A549 (cell line): Measurements from ENCODE around the gene SLIT3. TPM values are rescaled to one million over a fixed set of nuclear protein-coding genes. Genes with fewer than 3 reads are reported as not detected.

Source experiments
- ATAC-seq, 2 experiments: fragments of 200-7000 bp in 1 of 2; fragments of >200 bp in 1 of 2; cut with Nextera tagmentation in 1 of 2; cut with Tn5 transposase in 1 of 2; 3 replicates each; pipeline versions ENCODE4 v1.8.0 to v1.9.1; 2018 to 2020; ENCODE audit warnings: mild to moderate bottlenecking in 1 of 2, moderate library complexity in 1 of 2
- CTCF ChIA-PET: fragments of 300-600 bp; sonication (Branson Sonifier 250); formaldehyde crosslinking; extraction: SDS; loops from one replicate; lab custom pipeline; 2021; ENCODE audit warnings: antibody characterized with exemption, inconsistent platforms; lab: Yijun Ruan, JAX
- POLR2A ChIA-PET: fragments of 350-600 bp; formaldehyde crosslinking; extraction: SDS; loops from one replicate; lab custom pipeline; 2021; ENCODE audit warnings: antibody characterized with exemption, inconsistent platforms; lab: Yijun Ruan, JAX
- DNase-seq, 2 experiments: peaks; one replicate each; pipeline versions ENCODE4 v3.0.0 to v3.0.0-alpha.2; 2011 to 2016; ENCODE audit warnings: low read depth in 1 of 2, low spot score in 1 of 2
- FAIRE-seq: peaks from 2 replicates; lab custom pipeline; 2011; peaks lifted over from hg19 to GRCh38; lab: Jason Lieb, UNC
- H3K27ac ChIP-seq, 2 experiments: fragments of >200 bp; sonication (Bioruptor Twin); formaldehyde crosslinking; 3 replicates each; pipeline ENCODE4 v1.5.1; 2016 to 2017
- H3K4me1 ChIP-seq: fragments of >200 bp; sonication (Bioruptor Twin); formaldehyde crosslinking; 3 replicates; pipeline ENCODE4 v1.6.1; 2016
- H3K4me2 ChIP-seq: fragments of >200 bp; sonication (Bioruptor Twin); formaldehyde crosslinking; 3 replicates; pipeline ENCODE4 v1.6.1; 2016
- H3K4me3 ChIP-seq: fragments of >200 bp; sonication (Bioruptor Twin); formaldehyde crosslinking; 3 replicates; pipeline ENCODE4 v1.5.1; 2016
- H3K9me3 ChIP-seq: fragments of >200 bp; sonication (Bioruptor Twin); formaldehyde crosslinking; 3 replicates; pipeline ENCODE4 v1.6.1; 2016
- ATOH8 ChIP-seq: fragments of 250-450 bp; sonication (Bioruptor Pico); IDR thresholded peaks from 2 replicates; pipeline ENCODE4 v1.5.0; 2020; ENCODE audit warnings: low read depth, mild to moderate bottlenecking, moderate library complexity
- BCL3 ChIP-seq: fragments of >200 bp; sonication (Bioruptor Twin); formaldehyde crosslinking; IDR thresholded peaks from 3 replicates; pipeline ENCODE4 v1.6.1; 2016
- BHLHE40 ChIP-seq: IDR thresholded peaks from 2 replicates; pipeline ENCODE4 v1.6.1; 2012; ENCODE audit warnings: low read depth, low read length, inconsistent platforms
- CBX8 ChIP-seq: fragments of 200-600 bp; sonication (generic); IDR thresholded peaks from 2 replicates; pipeline ENCODE4 v1.6.1; 2016
- CHD2 ChIP-seq: fragments of 150-350 bp; IDR thresholded peaks from 2 replicates; pipeline ENCODE4 v1.6.1; 2014; ENCODE audit warnings: low read length; ENCODE audit not compliant: partially characterized antibody
- CHD4 ChIP-seq: fragments of 200-600 bp; sonication (generic); IDR thresholded peaks from 2 replicates; pipeline ENCODE4 v1.6.1; 2016; ENCODE audit warnings: antibody characterized with exemption, mild to moderate bottlenecking, borderline replicate concordance
- EHF ChIP-seq: fragments of 250-450 bp; sonication (Bioruptor Pico); IDR thresholded peaks from 2 replicates; pipeline ENCODE4 v1.5.0; 2020; ENCODE audit warnings: mild to moderate bottlenecking
- FOSL2 ChIP-seq, 2 experiments: fragments of 450-650 bp in 1 of 2; fragments of >200 bp in 1 of 2; sonication (Bioruptor Twin) in 1 of 2; formaldehyde crosslinking; IDR thresholded peaks; 2 replicates each; pipeline versions ENCODE4 v1.5.0 to v1.6.1; 2016 to 2020; ENCODE audit warnings: mild to moderate bottlenecking in 1 of 2, moderate library complexity in 1 of 2
- FOXS1 ChIP-seq: fragments of 250-450 bp; sonication (Bioruptor Pico); IDR thresholded peaks from 2 replicates; pipeline ENCODE4 v1.5.0; 2020; ENCODE audit warnings: mild to moderate bottlenecking, moderate library complexity
- HEYL ChIP-seq: fragments of 250-450 bp; sonication (Bioruptor Pico); IDR thresholded peaks from 2 replicates; pipeline ENCODE4 v1.8.0; 2021; ENCODE audit warnings: mild to moderate bottlenecking, moderate library complexity
- HMGXB4 ChIP-seq: fragments of 250-450 bp; sonication (Bioruptor Pico); IDR thresholded peaks from 2 replicates; pipeline ENCODE4 v1.5.0; 2021; ENCODE audit warnings: mild to moderate bottlenecking, moderate library complexity, borderline replicate concordance
- HOXA7 ChIP-seq: fragments of 250-450 bp; sonication (Bioruptor Pico); IDR thresholded peaks from 2 replicates; pipeline ENCODE4 v1.5.0; 2020; ENCODE audit warnings: mild to moderate bottlenecking, moderate library complexity
- JUN ChIP-seq, 2 experiments: fragments of >200 bp; sonication (Bioruptor Twin); formaldehyde crosslinking; IDR thresholded peaks; 2 replicates in 1 of 2; 3 replicates in 1 of 2; pipeline ENCODE4 v1.6.1; 2016 to 2017
- NFE2L2 ChIP-seq: fragments of 150-350 bp; conservative IDR thresholded peaks from 2 replicates; pipeline ENCODE4 v1.6.1; 2014; ENCODE audit warnings: low read length
- NPAS2 ChIP-seq: fragments of 250-450 bp; sonication (Bioruptor Pico); IDR thresholded peaks from 2 replicates; pipeline ENCODE4 v1.8.0; 2022; ENCODE audit warnings: mild to moderate bottlenecking, moderate library complexity, borderline replicate concordance
- PBX3 ChIP-seq: IDR thresholded peaks from 2 replicates; pipeline ENCODE4 v1.6.1; 2012
- RFX5 ChIP-seq: fragments of 450-650 bp; IDR thresholded peaks from 2 replicates; pipeline ENCODE4 v1.7.1; 2014; ENCODE audit warnings: antibody characterized with exemption, mild to moderate bottlenecking, moderate library complexity
- RNF2 ChIP-seq: fragments of 200-600 bp; sonication (generic); IDR thresholded peaks from 2 replicates; pipeline ENCODE4 v1.6.1; 2016; ENCODE audit warnings: low read depth, mild to moderate bottlenecking, antibody characterized with exemption, moderate library complexity, borderline replicate concordance
- TP53 ChIP-seq: fragments of 250-450 bp; sonication (Bioruptor Pico); IDR thresholded peaks from 2 replicates; pipeline ENCODE4 v1.5.0; 2021; ENCODE audit warnings: mild to moderate bottlenecking, moderate library complexity
- ZC3H11A ChIP-seq: fragments of 450-650 bp; IDR thresholded peaks from 2 replicates; pipeline ENCODE4 v1.6.1; 2014; ENCODE audit warnings: antibody characterized with exemption, mild to moderate bottlenecking
- ZNF302 ChIP-seq: fragments of 250-450 bp; sonication (Bioruptor Pico); IDR thresholded peaks from 2 replicates; pipeline ENCODE4 v1.9.0; 2021; ENCODE audit warnings: inconsistent platforms, mild to moderate bottlenecking, moderate library complexity
- ZSCAN20 ChIP-seq: fragments of 250-450 bp; sonication (Bioruptor Pico); IDR thresholded peaks from 2 replicates; pipeline ENCODE4 v1.8.0; 2022; ENCODE audit warnings: mild to moderate bottlenecking, moderate library complexity
- WGBS: methylation state at CpG from one replicate; pipeline ENCODE4 v1.1.6; 2017; ENCODE audit errors: missing lambda C conversion rate; 5-methylcytosine and 5-hydroxymethylcytosine counted together
- polyA plus RNA-seq, 4 experiments: library from polyadenylated mRNA; depleted of rRNA in 3 of 4; stranded (reverse); fragments of >200 nt; fragmentation: RNase III in 1 of 4; extraction: RNeasy Plus Mini Kit Qiagen cat#74134 plus additional on column Dnase treatment in 1 of 4; gene quantifications; 2 replicates in 3 of 4; 3 replicates in 1 of 4; pipeline ENCODE4 v1.2.3, GENCODE V29; 2011 to 2017

The SLIT3 gene
- polyA plus RNA-seq, 2 of the 4 experiments (the other 2 are of a cell fraction) = 12.7 to 22.9 TPM

GRCh38 chr5:169242849-169243186, 58.1 kb downstream of the SLIT3 start:
- no peaks in the 10 kb centered on the region for H3K4me1 ChIP-seq
- no peak for FAIRE-seq
- H3K9me3 ChIP-seq = peaks cover 18% of the 10 kb centered on the region; the same call in 1 of the 3 replicates
- WGBS = 87% methylated on average over 2 of the region's 2 CpGs
- ChIA-PET POLR2A (no interaction called here), CTCF (interaction anchor here (0.7 to 1.3 kb wide), 2 partner anchors 16 to 78 kb away, joined by 3 read pairs; no protein-coding TSS in a partner anchor)
- no peak for TF ChIP-seq CHD4
- TF ChIP-seq CHD2 = no peak
- TF ChIP-seq ZNF302 (CRISPR knock-in tag) = no peak
- no peak for TF ChIP-seq HEYL (CRISPR knock-in tag)
- TF ChIP-seq BHLHE40 = no peak
- no peak for TF ChIP-seq FOXS1
- no peak for TF ChIP-seq RFX5
- TF ChIP-seq ZSCAN20 (CRISPR knock-in tag) = no peak
- no peak for TF ChIP-seq ZC3H11A
- TF ChIP-seq JUN (IDR thresholded peaks at IDR 0.05) = no peak
- no peak for TF ChIP-seq EHF (CRISPR knock-in tag)
- TF ChIP-seq NFE2L2 = no peak
- no peak for TF ChIP-seq TP53 (CRISPR knock-in tag)
- TF ChIP-seq NPAS2 (CRISPR knock-in tag) = no peak
- no peak for TF ChIP-seq ATOH8
- TF ChIP-seq FOSL2 (IDR thresholded peaks at IDR 0.05) = no peak
- no peak for TF ChIP-seq FOSL2 (CRISPR knock-in tag; IDR thresholded peaks at IDR 0.05)
- TF ChIP-seq RNF2 = no peak
- no peak for TF ChIP-seq PBX3
- DNase-seq = no peak
- no peak overlapping the region for H3K4me2 ChIP-seq
- H3K4me3 ChIP-seq = no peak overlapping the region
- H3K27ac ChIP-seq = no peak overlapping the region
- ATAC-seq = no peak

- POLR2A ChIA-PET = no interaction called here
- ATAC-seq (no peak), DNase-seq (no peak), FAIRE-seq (no peak)
- H3K4me1 ChIP-seq = no peaks in the 10 kb centered on the region
- TF ChIP-seq HMGXB4 (no peak), ATOH8 (no peak), BCL3 (no peak), HOXA7 (CRISPR knock-in tag) (no peak), BHLHE40 (no peak), CBX8 (no peak)
- H3K27ac ChIP-seq = no peak overlapping the region
- no peak overlapping the region for H3K4me2 ChIP-seq
- no peak overlapping the region for H3K4me3 ChIP-seq
- CTCF ChIA-PET = interaction anchor here (0.7 kb wide), 1 partner anchor 78 kb away, joined by 3 read pairs; no protein-coding TSS in a partner anchor
- peaks cover 18% of the 10 kb centered on the region; the same call in 1 of the 3 replicates for H3K9me3 ChIP-seq
- WGBS = 76% methylated on average over 4 of the region's 4 CpGs
These were observed 58.6 kb downstream of the SLIT3 start for GRCh38 chr5:169242175-169242848.
